Heart left ventricle (tissue), 16 donors: ENCODE measurements around the gene OPN4. TPM values are rescaled to one million over a fixed set of nuclear protein-coding genes. Genes with fewer than 3 reads are reported as not detected.

Experiments used
- ATAC-seq, 4 donors: fragments of 200-7000 bp; cut with Tn5 transposase; one replicate each; pipeline ENCODE4 v1.9.1; 2020 to 2022; ENCODE audit warnings: moderate library complexity in 4 of 4, mild to moderate bottlenecking in 3 of 4, moderate number of reproducible peaks in 1 of 4
- DNase-seq, 5 donors: peaks; one replicate each; pipeline ENCODE4 v3.0.0-alpha.2; 2020
- H3K27ac ChIP-seq, 12 donors: fragments of 200-600 bp; sonication (generic) in 4 of 12; one replicate each; pipeline versions ENCODE4 v1.5.0 to v1.8.0; 2016 to 2022; ENCODE audit warnings: mild to moderate bottlenecking in 2 of 12
- H3K27me3 ChIP-seq, 9 donors: fragments of 200-600 bp; sonication (generic) in 2 of 9; one replicate each; pipeline versions ENCODE4 v1.5.1 to v1.8.0; 2016 to 2022; ENCODE audit warnings: mild to moderate bottlenecking in 3 of 9
- H3K36me3 ChIP-seq, 9 donors: fragments of 200-600 bp; sonication (generic) in 2 of 9; one replicate each; pipeline versions ENCODE4 v1.5.0 to v1.8.0; 2018 to 2022; ENCODE audit warnings: mild to moderate bottlenecking in 2 of 9
- H3K4me1 ChIP-seq, 12 donors: fragments of 200-600 bp; sonication (generic) in 4 of 12; one replicate each; pipeline versions ENCODE4 v1.5.0 to v1.8.0; 2016 to 2022; ENCODE audit warnings: mild to moderate bottlenecking in 3 of 12
- H3K4me3 ChIP-seq, 12 donors: fragments of 200-600 bp; sonication (generic) in 4 of 12; one replicate each; pipeline versions ENCODE4 v1.5.0 to v1.8.0; 2017 to 2022; ENCODE audit warnings: mild to moderate bottlenecking in 9 of 12, moderate library complexity in 4 of 12
- H3K9me3 ChIP-seq, 12 donors: fragments of 200-600 bp; sonication (generic) in 4 of 12; one replicate each; pipeline versions ENCODE4 v1.5.0 to v1.8.0; 2016 to 2022; ENCODE audit warnings: mild to moderate bottlenecking in 1 of 12
- CTCF ChIP-seq, 12 donors: fragments of 200-600 bp; sonication (generic) in 4 of 12; IDR thresholded peaks; one replicate each; pipeline versions ENCODE4 v1.5.0 to v1.8.0; 2018 to 2022; ENCODE audit warnings: antibody characterized with exemption in 12 of 12, mild to moderate bottlenecking in 5 of 12
- POLR2A ChIP-seq, 2 donors: fragments of 450-650 bp; IDR thresholded peaks; one replicate each; pipeline ENCODE4 v1.6.1; 2017; ENCODE audit warnings: antibody characterized with exemption in 2 of 2, mild to moderate bottlenecking in 2 of 2, moderate library complexity in 2 of 2
- WGBS, 4 donors: extraction: QIAGEN DNeasy Blood & Tissue Kit in 2 of 4; methylation state at CpG; one replicate each; pipeline versions ENCODE4 v1.1.5 to v1.1.7; 2013 to 2018; 5-methylcytosine and 5-hydroxymethylcytosine counted together
- intact Hi-C, 10 donors: fragments of 100-400 bp; cut with DNase I; formaldehyde crosslinking; loops; one replicate each; pipeline versions ENCODE4 v1.11.1 to v1.14.2; 2022
- polyA plus RNA-seq, 2 donors: library from polyadenylated mRNA; stranded (reverse); fragments of 200-250 nt; gene quantifications; one replicate each; pipeline ENCODE4 v1.2.3, GENCODE V29; 2013
- total RNA-seq, 9 donors: library from RNA; depleted of rRNA in 2 of 9; stranded (reverse); fragments of >200 nt in 2 of 9; fragmentation: NEBNext Ultra II Directional in 3 of 9; extraction: Animal tissue kit (Norgen Biotek cat#: 25700) in 3 of 9; gene quantifications; one replicate each; pipeline versions ENCODE4 v1.1.0 to v1.2.4, GENCODE V29; 2016 to 2023
- donor health status: ischemic (EF 13 %, LVEDD 7.1; RV severe dilation, severe dysfunction).
- donor health status: healthy with polysubstance abuse.
- donor health status: DM: no; HTN: yes; CAD: no.
- donor health status: DM: no; HTN: no; CAD: no.
- donor health status: ischemic (EF 25% LVEDD 6.9; RV normal size, moderate dysfunction).
- donor health status: ischemic (EF 25% LVEDD 5.7; RV mildly dilated, moderate dysfunction).
- donor health status: healthy.
- donor health status: DM: yes; HTN: yes; CAD: no.
- donor health status: ischemic (EF 35%, LVEDD 5.7; RV mildly dilated, moderate dysfunction).
- donor health status: nonischemic (EF 11% LVEDD 7.7; RV severe dilation, severe dysfunction).
- donor health status: DM: yes; HTN: yes; CAD: no.
- donor health status: PGD.
- donor health status: ischemic (EF 29% LVEDD 5.4; RV normal size, mild dysfunction).
- donor health status: nonischemic (EF 23%, LVEDD 6.1; RV moderate dilation, normal function).

The OPN4 gene
- total and polyA plus RNA-seq, 11 donors, result 0.03 to 0.28 (median 0.19) TPM; not detected in 6

DNA sequence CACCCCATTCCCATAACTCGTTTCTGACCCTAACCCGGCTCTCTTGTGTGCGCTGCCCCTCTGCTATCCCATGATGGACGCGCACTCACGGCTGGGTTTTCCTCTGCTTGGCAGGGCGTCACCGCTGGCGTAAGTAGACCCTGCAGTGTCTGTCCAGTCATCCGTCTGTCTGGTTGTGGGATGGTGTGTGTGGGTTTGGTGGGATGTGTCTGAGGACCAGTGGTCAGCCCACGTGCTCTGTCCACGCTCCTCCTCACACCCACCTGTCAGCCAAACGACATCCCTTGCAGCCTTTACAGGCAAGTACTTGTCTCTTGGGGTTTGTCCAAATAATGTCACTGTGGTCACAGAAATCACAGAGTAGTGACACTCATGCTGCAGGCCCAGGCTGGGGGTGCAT, 34.8 kb downstream of the OPN4 start:
- WGBS, 4 donors, result 64 to 75% (median 67%) methylated on average over 13 of the region's 13 CpGs

GRCh38 chr10:86690231-86690630, 35.9 kb downstream of the OPN4 start:
- Histone ChIP-seq H3K4me3 (no peak overlapping the region), H3K4me1 (peaks cover 0 to 68% (median 19%) of the 10 kb centered on the region in 12 donors), H3K36me3 (peaks cover 0 to 31% (median 3%) of the 10 kb centered on the region in 9 donors), H3K27me3 (no peaks in the 10 kb centered on the region), H3K27ac (peak overlapping the region in 7 of 12 donors; percentile 26 to 99 (median 60)), H3K9me3 (no peaks in the 10 kb centered on the region)
- peak; percentile 4 to 13 (median 8) for ATAC-seq
- peak in 2 of 5 donors; percentile 60 to 75 for DNase-seq
- TF ChIP-seq CTCF (IDR thresholded peaks at IDR 0.05) (no peak), POLR2A (IDR thresholded peaks at IDR 0.05) (no peak)
- intact Hi-C loops, result loop anchor here in 3 of 10 donors (5.0 kb wide), 2 partner anchors 207 to 212 kb away; no protein-coding TSS in a partner anchor
- 43 to 68% (median 59%) methylated on average over 4 to 5 of the region's 5 CpGs for WGBS, 4 donors

More for the DNA sequence above, 34.8 kb downstream of the OPN4 start:
- no peak overlapping the region for H3K4me3 ChIP-seq
- H3K9me3 ChIP-seq, result no peaks in the 10 kb centered on the region
- intact Hi-C loops, result loop anchor here in 5 of 10 donors (2.0 to 5.0 kb wide), 2 partner anchors 208 to 210 kb away; no protein-coding TSS in a partner anchor
- peaks cover 0 to 27% (median 0%) of the 10 kb centered on the region in 9 donors for H3K36me3 ChIP-seq
- DNase-seq (peak in 2 of 5 donors; percentile 53 to 58), ATAC-seq (no peak)
- peaks cover 0 to 72% (median 26%) of the 10 kb centered on the region in 12 donors for H3K4me1 ChIP-seq
- TF ChIP-seq CTCF (IDR thresholded peaks at IDR 0.05), result no peak
- no peak for TF ChIP-seq POLR2A (IDR thresholded peaks at IDR 0.05)
- H3K27ac ChIP-seq, result peak overlapping the region in 10 of 12 donors; percentile 12 to 99 (median 38)
- no peaks in the 10 kb centered on the region for H3K27me3 ChIP-seq

DNA sequence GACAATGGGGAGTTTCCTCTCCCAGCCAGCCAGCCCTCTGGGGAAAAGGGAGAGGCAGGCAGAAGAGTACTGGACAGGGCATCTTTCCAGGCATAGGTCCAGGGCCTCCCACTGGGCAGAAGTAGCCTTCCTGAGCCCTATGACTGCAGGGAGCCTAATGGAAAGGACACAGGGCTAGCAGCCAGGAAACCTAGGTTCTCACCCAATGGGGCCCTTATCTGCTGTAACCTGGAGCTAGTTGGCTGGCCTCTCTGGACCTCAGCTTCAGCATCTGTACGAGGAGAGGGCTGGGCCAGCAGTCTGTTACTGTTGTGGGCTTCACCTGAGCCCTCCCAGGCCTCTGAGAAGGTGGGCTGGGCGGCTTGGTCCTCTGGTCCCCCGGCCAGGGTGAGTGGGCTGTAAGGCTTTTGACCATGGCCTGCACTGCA, 36.3 kb downstream of the OPN4 start:
- Histone ChIP-seq H3K27ac (peak overlapping the region in 10 of 12 donors; percentile 15 to 99 (median 55)), H3K4me3 (no peak overlapping the region), H3K4me1 (peaks cover 0 to 68% (median 18%) of the 10 kb centered on the region in 12 donors), H3K9me3 (no peaks in the 10 kb centered on the region), H3K27me3 (no peaks in the 10 kb centered on the region), H3K36me3 (peaks cover 0 to 32% (median 4%) of the 10 kb centered on the region in 9 donors)
- WGBS, 4 donors, result 43 to 64% (median 60%) methylated on average over 1 to 3 of the region's 3 CpGs
- DNase-seq (peak in 4 of 5 donors; percentile 58 to 83 (median 74)), ATAC-seq (peak; percentile 18 to 33 (median 28))
- TF ChIP-seq CTCF (IDR thresholded peaks at IDR 0.05), result no peak
- peak in 1 of 2 donors; percentile 6 for TF ChIP-seq POLR2A (IDR thresholded peaks at IDR 0.05)
- intact Hi-C loops, result loop anchor here in 3 of 10 donors (5.0 kb wide), 2 partner anchors 207 to 212 kb away; no protein-coding TSS in a partner anchor

- 58 to 86% (median 71%) methylated on average over 13 to 14 of the region's 14 CpGs for WGBS, 4 donors
- intact Hi-C loops, result loop anchor here in 3 of 10 donors (5.0 kb wide), 2 partner anchors 206 to 211 kb away; no protein-coding TSS in a partner anchor
Observed at GRCh38 chr10:86691333-86692022, 37.1 kb downstream of the OPN4 start.

More at GRCh38 chr10:86691333-86692022, 37.1 kb downstream of the OPN4 start:
- H3K4me3 ChIP-seq, result no peak overlapping the region
- TF ChIP-seq POLR2A (IDR thresholded peaks at IDR 0.05), result peak in 1 of 2 donors; percentile 46
- no peak for TF ChIP-seq CTCF (IDR thresholded peaks at IDR 0.05)
- no peaks in the 10 kb centered on the region for H3K9me3 ChIP-seq
- peaks cover 0 to 63% (median 18%) of the 10 kb centered on the region in 12 donors for H3K4me1 ChIP-seq
- no peaks in the 10 kb centered on the region for H3K27me3 ChIP-seq
- DNase-seq (peak in 3 of 5 donors; percentile 66 to 71 (median 68)), ATAC-seq (peak; percentile 10 to 29 (median 19))
- peak overlapping the region; percentile 4 to 99 (median 45) for H3K27ac ChIP-seq
- peaks cover 0 to 34% (median 4%) of the 10 kb centered on the region in 9 donors for H3K36me3 ChIP-seq
